ENCODE data around the gene HNF1B.
"Not testable (repeated sequence)": the region's sequence is repeated elsewhere in the genome, so short reads cannot be mapped to it uniquely, and the experiment has no call there.

The HNF1B gene, protein sequence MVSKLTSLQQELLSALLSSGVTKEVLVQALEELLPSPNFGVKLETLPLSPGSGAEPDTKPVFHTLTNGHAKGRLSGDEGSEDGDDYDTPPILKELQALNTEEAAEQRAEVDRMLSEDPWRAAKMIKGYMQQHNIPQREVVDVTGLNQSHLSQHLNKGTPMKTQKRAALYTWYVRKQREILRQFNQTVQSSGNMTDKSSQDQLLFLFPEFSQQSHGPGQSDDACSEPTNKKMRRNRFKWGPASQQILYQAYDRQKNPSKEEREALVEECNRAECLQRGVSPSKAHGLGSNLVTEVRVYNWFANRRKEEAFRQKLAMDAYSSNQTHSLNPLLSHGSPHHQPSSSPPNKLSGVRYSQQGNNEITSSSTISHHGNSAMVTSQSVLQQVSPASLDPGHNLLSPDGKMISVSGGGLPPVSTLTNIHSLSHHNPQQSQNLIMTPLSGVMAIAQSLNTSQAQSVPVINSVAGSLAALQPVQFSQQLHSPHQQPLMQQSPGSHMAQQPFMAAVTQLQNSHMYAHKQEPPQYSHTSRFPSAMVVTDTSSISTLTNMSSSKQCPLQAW

DNA sequence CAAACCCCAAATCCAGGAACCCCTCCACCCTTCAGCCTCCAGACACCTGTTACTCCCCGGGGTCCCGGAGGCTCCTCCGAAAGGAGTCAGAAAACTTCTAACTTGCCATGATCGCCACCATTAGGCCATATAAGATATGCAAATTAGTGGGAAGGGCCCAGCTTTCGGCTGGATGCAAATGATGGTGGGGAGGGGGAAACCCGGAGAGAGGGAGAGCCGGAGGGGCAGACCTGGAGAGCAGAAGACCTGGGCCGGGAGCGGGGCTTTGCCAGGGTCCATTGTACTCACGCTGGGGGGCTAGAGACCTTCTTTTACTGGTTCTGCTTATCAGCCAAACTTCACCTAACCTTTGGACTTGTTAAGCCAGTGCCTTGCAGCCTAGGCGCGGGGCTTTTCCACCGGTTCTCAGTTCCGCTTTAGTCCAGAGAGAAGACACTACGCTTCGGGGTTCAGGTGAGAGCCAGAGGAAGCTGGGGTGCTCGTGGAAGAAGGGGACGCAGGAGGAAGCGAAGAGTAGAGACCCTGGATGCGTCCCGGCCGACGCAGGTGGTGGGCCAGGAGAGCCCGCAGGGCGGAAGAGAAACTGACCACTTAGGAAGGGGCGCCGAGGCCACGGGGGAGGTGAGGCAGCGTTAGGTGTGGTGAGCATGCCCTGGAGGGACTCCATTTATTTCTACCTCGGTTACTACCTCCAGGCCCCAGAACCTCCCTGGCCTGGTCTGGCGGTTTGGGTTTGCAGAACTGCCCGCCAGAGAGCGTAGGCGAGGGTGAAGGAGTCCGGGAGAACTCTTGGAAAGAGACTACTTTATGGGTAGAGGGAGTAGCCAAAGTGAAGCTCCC is at the start of gene HNF1B:
HNF1B (minus strand) TSS at position 99 of the 840 bp plus-strand sequence. CDS start 175 bp downstream, outside the sequence.
- DNase-seq = no peak

DNA sequence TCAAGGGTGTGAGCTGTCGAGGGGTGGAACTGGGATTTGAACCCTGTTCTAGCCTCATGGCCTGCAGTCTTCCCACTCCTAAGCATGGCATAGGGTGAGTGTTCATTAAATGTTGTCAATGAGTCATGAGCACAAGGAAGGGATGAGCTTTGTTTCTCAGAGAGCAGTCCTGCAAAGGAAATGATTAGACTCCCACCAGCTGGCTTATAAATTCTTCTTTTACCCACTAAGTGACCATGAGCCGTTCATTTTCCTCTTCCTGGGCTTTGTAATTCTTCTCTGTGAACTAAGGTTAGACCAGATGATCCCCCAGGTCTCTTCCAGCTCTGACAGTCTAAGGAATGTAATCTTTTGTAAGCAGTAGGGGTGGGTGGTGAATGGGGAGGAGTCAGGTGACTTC is 47.9 kb upstream of the HNF1B start:
- no peak for DNase-seq

DNA sequence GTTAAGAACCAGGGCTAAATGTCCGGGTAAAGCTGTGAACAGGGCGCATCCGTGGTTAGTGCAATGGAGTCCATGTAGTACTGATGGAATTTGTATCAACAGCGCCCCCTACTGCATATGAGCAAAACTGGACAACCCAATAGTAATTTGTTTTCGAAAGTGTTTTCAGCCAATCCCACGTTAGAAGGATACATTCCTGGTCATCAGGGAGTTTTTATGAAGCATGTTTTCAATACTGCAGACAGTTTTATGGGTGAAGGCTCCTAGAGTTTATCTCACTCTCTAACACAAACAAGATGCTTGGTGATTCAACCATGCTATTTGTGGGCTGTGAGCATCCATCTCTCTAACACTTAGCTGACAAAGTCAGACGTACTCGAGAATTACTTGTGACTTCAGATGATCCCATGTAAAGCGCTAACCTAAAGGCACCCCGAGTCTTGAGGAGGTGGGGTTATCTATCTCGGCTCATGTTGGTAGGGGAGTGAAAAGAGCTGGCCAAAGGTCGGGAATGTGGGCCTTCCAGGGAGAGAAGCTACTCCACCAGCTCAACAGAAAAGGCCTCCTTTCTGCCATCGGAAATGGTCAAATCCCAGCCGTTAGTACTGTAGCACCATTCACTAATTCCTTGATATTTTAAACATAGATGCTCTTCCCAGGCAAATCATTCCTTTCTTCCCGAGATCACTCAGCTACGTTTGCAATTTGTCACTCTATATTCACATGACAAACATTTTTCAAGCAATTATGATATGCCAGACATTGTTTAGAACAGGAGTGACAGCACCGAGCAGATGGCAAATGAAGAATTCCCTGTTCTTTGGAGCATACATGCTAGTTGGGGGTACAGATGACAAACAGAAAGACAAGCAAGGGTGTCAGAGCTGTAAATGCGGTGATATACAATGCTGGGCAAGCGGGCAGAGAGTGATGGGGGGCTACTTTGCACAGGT is 46.9 kb upstream of the HNF1B start:
- no peak for DNase-seq

DNA sequence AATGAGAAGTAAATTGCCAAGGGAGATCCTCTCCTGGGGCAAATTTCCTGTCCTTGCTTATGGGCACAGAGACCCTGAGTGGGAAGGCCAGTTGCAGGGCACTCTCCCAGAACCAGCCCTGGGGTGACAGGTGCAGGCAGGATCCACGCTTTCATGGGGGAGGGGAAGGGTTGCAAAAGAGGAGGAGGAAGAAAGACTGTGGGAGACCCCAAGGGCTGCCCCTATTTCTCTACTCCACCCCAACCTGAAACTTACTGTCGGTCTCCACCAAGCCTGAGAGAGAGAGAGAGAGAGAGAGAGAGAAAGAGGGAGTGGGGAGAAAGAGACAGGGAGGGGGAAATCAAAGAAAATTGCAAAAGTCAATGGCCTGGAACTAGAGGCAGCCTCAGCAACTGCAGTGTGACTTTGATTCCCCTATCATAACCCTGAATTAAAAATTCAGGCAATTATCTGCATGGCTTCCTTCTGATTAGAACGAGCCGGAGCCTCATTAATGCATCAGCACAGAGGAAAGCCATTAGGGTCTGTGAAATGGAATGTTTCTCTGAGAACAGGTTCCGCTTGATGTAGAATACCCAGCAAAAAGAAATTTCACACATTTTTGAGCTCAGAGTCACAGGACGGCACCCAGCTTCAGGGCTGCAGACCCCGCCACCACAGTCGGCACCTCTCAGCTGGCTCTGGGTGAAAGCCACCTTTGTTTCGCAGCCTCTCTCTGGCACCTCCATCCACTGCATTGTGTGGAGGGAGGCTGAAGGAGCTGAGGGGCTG is 45.1 kb upstream of the HNF1B start:
- no peak for DNase-seq

DNA sequence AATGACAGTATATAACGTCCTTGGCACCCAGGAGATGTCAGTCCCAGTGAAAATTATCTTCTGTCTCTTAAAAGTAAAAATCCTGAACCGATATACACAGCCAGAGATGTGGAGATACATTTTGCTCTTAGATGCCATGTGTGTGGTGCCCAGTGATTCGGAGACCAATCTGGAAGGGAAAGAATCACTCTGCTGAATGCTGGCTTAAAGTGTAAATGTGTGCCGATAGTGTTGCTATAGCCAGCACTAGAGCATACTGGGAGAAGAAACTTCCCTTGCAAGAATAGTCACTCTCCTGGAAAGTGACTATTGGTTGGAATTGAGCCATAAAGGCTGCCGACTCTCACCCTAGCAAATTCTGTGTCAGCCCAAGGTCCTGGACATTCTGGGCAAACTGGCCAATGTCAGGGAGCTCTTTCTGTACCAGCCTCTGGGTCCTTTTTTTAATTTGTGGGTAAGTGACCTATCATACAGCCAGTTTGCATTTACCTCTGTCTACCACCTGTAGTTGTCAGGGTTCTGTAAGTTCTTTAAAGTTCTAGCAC is 44.2 kb upstream of the HNF1B start:
- no peak for DNase-seq

DNA sequence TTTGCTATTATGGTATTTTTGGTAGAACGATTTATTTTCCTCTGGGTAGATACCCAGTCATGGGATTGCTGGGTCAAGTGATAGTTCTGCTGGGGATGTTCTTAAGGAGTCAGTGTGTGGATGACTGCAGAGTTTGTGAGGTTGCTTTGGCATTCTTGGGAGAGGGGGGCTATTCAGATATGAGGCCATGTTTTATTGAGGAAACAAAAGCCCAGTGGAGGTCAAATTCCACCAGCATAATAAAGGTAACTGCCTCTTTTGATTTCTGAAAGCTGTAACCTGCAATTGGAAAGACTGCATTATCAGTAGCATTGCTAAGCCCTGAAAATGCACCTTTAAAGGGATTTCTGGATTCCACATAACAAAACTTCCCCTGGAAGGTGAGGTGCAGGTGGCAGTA is 43.7 kb upstream of the HNF1B start:
- DNase-seq = no peak

DNA sequence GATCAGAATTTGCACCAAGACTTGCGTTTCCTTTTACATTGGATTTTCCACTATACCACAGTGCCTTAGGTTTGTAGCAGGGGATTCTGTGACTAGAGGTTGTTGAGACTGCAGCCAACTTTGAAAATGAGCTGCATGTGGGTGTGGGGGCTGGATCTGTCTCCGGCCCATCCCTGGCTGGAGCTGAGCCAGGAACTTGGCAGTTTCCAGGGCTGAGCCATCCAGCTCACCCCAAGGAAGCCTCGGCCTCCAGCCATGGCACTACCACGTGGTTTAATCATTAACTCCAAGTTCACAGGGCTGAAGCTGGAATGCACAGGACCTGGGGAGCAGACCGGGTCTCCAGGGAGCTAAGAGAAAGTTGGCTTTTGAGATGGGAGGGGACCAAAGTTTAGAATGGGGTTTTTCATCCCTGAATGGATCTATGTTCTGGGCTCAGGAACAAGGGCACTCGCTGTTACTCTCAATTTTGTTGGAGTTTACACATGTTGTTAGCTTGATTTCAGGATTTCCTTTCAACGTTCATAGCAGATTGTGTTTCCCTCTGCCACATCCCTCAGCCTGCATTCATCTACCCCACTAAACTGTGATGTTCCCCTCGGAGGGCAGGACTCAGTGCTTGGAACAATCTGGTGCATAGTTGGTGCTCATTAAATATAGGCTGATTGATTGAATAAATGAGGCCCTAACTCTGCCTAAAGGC is 42.3 kb upstream of the HNF1B start:
- DNase-seq = no peak

DNA sequence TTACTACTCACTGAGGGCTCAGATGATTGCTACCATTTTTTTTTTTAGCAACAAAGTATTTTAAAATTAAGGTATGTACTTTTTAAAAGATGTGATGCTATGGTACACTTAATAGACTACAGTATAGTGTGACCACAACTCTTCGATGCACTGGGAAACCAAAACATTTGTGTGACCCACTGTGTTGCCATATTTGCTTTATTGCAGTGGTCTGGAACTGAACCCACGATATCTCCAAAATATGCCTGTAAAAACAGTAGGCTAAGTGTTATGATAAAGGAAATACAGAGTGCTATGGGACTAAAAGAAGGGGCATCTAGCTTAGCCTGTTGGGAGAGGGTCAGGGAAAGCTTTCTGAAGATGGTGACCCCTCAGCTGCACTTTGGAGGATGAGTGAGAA is 41.6 kb upstream of the HNF1B start:
- DNase-seq = no peak

DNA sequence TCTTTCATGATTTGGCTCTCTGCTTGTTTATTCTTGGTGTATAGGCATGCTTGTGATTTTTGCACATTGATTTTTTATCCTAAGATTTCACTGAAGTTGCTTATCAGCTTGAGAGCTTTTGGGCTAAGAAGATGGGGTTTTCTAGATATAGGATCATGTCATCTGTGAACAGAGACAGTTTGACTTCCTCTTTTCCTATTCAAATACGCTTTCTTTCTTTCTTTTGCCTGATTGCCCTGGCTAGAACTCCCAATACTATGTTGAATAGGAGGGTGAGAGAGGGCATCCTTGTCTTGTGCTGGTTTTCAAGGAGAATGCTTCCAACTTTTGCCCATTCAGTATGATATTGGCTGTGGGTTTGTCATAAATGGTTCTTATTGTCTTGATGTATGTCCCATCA is 37.6 kb upstream of the HNF1B start:
- DNase-seq = not testable (repeated sequence)

DNA sequence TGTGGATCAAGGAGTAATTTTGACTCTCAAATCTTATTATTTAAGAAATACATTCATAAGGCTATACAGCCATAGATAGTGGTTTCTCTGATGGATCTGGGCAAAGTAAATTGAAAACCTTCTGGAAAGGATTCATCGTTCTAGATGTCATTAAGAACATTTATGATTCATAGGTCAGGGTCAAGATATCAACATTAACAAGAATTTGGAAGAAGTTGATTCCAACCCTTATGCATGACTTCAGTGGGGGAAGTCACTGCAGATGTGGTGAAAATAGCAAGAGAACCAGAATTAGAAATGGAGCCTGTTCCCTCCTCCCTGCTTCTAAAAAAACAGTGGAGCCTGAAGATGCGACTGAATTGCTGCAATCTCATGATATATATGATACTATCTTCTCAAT is 36.6 kb upstream of the HNF1B start:
- no peak for DNase-seq

DNA sequence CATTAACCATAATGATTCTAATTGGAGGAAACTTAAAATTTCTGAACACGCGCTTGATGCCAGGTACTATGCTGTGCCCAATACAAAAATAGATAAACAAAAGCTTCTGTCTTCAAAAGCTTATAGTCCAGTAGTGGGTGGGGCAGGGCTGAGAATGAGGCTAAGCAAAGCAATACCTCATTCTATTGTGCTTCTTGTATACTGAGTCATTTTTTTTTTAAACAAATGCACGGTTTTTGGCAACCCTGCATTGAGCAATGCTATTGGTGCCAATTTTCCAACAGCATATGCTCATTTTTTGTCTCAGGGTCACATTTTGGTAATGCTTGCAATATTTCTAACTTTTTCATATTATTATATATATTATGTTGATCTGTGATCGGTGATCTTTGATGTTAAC is 34.7 kb upstream of the HNF1B start:
- no peak for DNase-seq

DNA sequence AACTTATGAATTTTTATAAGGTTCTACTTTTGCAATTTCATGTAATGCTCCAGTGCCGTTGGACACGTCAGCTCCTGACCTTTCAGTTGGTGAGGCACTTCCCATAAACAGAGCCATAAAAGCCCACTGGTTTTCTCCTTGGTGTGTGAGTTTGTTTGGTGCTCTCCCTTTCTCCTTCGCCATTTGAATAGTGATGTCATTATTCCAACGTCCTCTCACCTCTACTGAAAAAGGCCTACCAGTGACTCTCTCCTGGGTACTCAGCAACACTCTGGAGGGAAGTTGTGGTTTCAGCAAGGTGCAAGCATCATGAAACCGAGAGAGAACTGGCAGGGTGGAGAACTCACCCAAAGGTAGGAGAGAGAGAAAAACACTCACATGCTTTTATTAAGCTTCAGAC is 29.6 kb upstream of the HNF1B start:
- DNase-seq = no peak

DNA sequence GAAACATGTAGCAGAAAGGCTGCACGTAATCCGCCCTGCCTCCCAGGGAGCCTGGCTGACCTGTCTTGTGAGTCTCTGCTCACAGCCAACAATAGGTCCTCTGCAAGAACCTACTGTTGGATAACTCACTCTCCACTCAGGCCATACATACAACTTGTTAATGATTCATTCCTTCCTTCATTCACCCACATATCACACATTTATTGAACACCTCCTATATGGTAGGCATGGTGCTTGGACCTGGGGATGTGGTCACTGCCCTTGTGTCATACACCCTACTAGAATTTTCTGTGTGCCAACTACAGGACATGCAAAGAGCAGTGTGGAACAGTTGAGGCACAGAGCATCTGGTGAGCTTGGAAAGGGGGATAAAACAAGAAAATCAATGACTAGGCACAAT is 28.1 kb upstream of the HNF1B start:
- no peak for DNase-seq

DNA sequence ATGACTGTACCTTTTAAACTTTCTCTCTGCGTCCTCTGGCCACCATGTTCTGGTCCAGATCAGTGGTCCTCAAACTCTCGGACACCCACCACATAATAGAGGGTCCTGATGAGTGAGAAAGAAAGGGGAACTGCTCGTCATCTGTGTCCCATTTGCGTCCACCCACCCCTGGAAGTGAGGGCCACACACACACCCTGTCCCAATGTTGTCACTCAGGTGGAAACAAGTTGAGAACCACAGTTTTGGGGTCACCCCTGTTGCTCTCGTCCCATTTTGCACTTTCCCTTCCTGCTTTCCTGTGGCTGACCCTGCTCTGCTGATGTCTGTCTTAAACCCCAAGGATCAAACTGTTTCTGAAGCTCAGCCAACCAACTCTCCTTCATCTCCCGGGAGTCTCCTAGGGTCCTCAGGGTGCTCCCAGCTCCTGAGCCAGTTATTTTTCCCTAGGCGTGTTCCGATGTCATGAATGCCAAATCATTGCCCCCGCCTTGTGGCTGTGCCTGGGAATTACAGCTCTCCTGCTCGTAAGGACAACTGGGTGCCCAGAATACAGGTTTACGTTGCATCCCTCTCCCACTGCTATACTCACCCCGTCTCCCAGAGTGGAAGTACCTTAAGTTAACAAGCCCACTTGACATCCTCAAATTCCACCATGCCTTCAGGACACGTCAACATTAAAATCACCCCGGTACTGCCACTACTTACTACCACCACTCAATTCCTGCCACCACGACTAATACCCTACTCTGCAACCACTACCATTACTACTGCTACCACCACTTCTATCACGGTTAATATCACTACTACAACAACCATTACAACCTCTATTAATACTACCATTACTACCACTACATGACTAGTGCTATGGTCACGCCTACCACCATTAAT is 26.0 kb upstream of the HNF1B start:
- DNase-seq = no peak

DNA sequence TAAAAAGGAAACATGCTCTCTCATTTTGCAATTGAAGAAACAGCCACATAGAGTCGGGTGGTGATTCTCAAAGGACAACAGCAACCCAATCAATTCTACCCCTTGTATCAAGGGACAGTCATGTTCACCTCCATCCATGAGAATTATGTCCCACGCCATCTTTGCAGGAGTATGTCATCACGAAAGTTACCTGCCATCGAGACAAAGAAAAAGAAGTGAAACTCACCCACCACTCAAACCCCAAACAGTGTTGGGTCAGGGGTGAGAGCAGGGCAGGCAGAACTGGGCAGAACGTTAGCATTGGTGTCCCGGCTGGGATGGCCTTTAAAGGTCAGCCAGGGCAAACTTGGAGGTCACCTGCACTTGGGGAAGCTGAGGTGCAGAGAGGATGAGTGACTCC is 24.2 kb upstream of the HNF1B start:
- no peak for DNase-seq

DNA sequence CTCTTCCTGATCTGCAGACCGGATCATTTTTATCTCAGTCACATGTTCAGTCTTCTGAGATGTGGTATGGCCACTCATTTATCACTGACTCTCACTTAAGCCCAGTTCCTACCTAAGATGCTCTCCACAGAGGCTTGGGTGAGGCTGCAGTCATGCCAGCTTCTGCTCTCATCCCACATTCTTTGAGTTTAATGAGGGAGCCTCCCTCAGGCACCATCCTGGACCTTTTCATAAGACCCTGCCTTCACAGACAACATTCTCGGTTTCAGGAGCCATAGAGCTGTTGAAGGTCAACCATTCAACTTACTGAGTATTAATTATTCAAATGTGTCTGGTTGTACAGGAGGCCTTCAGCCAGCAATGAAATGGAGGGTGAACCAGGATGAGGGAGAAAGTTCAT is 23.6 kb upstream of the HNF1B start:
- DNase-seq = no peak

DNA sequence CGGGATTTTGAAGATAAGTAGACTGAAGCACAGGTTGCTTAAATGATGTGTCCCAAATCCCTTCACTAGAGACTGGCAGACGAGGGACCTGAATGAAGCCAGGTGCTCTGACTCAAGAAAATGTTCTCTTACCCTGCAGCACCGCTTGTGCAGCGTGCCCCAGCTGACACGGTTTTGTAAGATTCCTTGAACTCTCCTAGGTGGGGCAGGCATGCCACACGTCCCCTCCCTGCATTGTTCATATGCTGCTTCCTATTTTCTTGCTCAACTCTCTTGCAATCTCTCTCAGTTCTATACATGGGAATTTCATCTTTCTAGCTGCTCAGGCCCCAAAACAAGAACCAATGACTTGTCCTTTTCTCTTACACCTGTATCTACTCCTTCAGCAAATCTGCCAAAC is 22.1 kb upstream of the HNF1B start:
- DNase-seq = no peak

DNA sequence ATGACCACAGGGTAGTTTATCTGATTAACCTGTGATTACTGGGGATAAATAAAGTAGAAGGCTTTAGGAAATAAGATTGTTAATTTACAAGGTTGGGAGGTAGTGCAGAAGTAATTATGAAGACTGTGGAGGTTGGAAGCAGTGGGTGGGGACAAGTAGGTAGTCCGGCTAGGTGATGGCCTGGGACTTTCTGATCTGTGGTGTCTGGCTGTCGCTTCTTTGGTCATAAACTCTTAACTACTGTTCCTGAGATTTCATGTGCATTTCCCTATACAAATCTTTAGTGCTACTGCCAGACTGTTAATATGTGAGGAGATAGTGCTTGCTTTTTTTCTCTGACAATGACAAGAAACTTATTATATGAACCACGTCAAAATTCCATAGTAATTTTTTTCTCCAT is 19.5 kb upstream of the HNF1B start:
- DNase-seq = no peak

DNA sequence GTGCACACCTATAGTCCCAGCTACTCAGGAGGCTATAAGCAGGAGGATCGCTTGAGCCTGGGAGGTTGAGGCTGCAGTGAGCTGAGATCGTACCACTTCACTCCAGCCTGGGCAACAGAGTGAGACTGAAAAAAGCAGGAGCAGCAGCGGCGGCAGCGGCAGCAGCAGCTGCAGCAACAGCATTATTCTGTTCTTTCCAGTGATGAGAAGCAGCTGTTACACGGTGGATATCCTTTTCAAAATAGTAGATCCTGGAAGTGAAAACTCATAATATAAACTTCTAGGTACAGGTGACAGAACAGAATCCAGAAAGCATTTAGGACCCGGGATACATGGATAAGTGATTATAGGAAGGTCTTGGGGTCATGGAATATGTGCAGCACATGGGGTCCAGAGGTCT is 17.8 kb upstream of the HNF1B start:
- DNase-seq = no peak

DNA sequence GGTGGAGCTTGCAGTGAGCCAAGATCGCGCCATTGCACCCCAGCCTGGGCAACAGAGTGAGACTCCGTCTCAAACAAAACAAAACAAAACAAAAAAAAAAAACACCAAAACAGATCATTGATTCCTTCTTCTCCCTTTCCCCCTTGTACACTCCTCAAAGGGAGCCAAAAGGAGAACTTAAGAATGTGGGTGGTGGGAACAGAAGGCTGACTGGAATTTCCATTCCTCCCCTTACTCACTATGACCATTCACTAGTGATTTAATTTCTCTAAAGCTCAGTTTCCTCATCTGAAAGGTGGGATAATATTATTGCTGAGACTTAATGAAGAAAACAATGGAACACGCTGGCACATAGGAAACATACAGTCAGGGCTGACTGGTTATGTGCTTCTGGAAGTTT is 17.1 kb upstream of the HNF1B start:
- DNase-seq = no peak

Data from NCI-H187 treated with DMSO at 0.1 percent for 48 hours (cell line).